Parathyroid adenoma (tissue), 2 donors: Measurements from ENCODE around the gene DDX49.

Experiments
- H2AFZ ChIP-seq: fragments of 300-600 bp; sonication (generic); one replicate; pipeline ENCODE4 v1.7.0; 2017; ENCODE audit warnings: antibody characterized with exemption, mild to moderate bottlenecking
- H3K27ac ChIP-seq: fragments of 300-600 bp; sonication (generic); one replicate; pipeline ENCODE4 v1.7.0; 2017
- H3K27me3 ChIP-seq: fragments of 300-600 bp; sonication (generic); one replicate; pipeline ENCODE4 v1.7.0; 2017; ENCODE audit warnings: low read length; ENCODE audit not compliant: control insufficient read depth, insufficient read depth
- H3K36me3 ChIP-seq: fragments of 300-600 bp; sonication (generic); one replicate; pipeline ENCODE4 v1.7.0; 2017; ENCODE audit warnings: low read length; ENCODE audit not compliant: control insufficient read depth, insufficient read depth
- H3K4me1 ChIP-seq: fragments of 300-600 bp; sonication (generic); one replicate; pipeline ENCODE4 v1.7.0; 2017; ENCODE audit warnings: control low read depth
- H3K4me2 ChIP-seq: fragments of 300-600 bp; sonication (generic); one replicate; pipeline ENCODE4 v1.7.0; 2017; ENCODE audit warnings: low read length
- H3K4me3 ChIP-seq: fragments of 300-600 bp; sonication (generic); one replicate; pipeline ENCODE4 v1.7.0; 2017; ENCODE audit warnings: low read depth, low read length
- H3K79me2 ChIP-seq: fragments of 300-600 bp; sonication (generic); one replicate; pipeline ENCODE4 v1.7.0; 2017; ENCODE audit warnings: control low read depth
- H3K9ac ChIP-seq: fragments of 300-600 bp; sonication (generic); one replicate; pipeline ENCODE4 v1.7.0; 2017; ENCODE audit warnings: mild to moderate bottlenecking
- H3K9me3 ChIP-seq: fragments of 300-600 bp; sonication (generic); one replicate; pipeline ENCODE4 v1.7.0; 2017; ENCODE audit warnings: low read length; ENCODE audit not compliant: control insufficient read depth
- TF ChIP-seq, protein P1 (sequence below): fragments of 300-600 bp; sonication (generic); IDR thresholded peaks from one replicate; pipeline ENCODE4 v1.7.0; 2017; ENCODE audit warnings: antibody characterized with exemption, mild to moderate bottlenecking
- donor health status: primary hyperparathyroidism.

DDX49 gene

DNA sequence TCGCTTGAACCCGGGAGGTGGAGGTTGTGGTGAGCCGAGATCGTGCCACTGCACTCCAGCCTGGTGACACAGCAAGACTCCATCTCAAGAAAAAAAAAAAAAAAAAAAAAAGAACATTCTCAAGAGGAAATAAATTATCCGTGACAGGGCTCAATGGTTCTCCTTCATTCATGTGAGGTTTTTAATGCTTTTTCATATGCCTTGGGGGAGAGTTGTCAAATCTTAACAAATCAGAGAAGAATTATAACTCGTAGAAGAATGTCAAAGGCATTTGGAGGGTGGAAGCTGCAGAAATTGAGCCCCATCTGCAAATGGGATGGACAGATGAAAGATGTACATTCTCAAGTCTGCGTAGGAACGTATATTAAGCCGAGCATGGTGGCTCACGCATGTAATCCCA lies 56.4 kb downstream of the DDX49 start:
- Histone ChIP-seq H3K9me3 (no peaks in the 10 kb centered on the region), H3K4me3 (no peak overlapping the region), H3K9ac (no peak overlapping the region), H3K4me2 (no peak overlapping the region), H3K27me3 (no peaks in the 10 kb centered on the region), H3K36me3 (no peaks in the 10 kb centered on the region), H3K4me1 (no peaks in the 10 kb centered on the region), H3K79me2 (no peaks in the 10 kb centered on the region), H2AFZ (no peak overlapping the region), H3K27ac (no peak overlapping the region)
- TF ChIP-seq, protein P1, sequence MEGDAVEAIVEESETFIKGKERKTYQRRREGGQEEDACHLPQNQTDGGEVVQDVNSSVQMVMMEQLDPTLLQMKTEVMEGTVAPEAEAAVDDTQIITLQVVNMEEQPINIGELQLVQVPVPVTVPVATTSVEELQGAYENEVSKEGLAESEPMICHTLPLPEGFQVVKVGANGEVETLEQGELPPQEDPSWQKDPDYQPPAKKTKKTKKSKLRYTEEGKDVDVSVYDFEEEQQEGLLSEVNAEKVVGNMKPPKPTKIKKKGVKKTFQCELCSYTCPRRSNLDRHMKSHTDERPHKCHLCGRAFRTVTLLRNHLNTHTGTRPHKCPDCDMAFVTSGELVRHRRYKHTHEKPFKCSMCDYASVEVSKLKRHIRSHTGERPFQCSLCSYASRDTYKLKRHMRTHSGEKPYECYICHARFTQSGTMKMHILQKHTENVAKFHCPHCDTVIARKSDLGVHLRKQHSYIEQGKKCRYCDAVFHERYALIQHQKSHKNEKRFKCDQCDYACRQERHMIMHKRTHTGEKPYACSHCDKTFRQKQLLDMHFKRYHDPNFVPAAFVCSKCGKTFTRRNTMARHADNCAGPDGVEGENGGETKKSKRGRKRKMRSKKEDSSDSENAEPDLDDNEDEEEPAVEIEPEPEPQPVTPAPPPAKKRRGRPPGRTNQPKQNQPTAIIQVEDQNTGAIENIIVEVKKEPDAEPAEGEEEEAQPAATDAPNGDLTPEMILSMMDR: no peak
